ENCODE data around the gene LHX1.

DNA sequence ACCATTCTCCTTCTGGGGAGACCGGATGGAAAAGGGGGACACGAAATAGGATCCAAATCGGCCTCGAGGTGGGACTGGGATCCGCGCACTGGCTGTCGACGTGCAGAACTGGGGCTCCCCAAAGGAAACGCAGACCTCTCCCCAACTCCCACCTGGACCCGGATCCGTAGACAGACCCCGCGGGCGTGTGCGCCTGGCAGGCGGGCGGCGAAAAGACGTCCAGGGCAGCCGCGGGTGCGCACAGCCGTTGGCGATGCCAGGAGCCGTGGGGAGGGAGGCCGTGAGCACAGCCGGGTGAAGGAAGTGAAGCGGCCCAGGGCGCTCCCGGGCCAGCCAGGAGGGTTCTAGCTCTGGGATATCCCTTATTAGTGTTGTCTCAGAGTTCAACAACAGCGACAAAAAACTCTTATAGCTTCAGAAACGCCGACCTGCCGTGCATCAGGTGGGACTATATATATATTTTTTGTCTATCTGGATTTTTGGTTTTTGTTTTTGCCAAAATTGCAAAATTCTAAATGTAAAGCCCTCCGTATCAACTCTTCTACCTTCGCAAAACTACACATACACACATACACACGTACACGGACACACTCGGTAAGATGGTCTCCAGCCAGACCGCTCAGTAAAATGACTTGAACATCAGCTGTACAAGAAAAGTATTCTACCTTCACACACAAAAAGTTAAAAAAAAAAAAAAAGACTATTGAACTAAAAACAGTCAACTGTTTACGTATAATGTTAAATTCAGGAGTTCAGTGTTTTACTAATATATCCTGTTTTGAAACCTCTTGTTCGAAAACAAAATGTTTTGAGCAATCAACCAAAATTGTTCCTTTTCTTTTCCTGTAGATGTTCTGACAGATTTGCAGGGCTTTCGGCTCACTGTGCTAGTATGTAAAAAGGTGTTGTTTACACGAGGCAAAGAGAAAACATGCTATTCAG is 6.2 kb downstream of the LHX1 start:
- TF ChIP-seq POLR2AphosphoS5 (IDR thresholded peaks at IDR 0.05): peak; percentile 15
- TF ChIP-seq, protein P1, sequence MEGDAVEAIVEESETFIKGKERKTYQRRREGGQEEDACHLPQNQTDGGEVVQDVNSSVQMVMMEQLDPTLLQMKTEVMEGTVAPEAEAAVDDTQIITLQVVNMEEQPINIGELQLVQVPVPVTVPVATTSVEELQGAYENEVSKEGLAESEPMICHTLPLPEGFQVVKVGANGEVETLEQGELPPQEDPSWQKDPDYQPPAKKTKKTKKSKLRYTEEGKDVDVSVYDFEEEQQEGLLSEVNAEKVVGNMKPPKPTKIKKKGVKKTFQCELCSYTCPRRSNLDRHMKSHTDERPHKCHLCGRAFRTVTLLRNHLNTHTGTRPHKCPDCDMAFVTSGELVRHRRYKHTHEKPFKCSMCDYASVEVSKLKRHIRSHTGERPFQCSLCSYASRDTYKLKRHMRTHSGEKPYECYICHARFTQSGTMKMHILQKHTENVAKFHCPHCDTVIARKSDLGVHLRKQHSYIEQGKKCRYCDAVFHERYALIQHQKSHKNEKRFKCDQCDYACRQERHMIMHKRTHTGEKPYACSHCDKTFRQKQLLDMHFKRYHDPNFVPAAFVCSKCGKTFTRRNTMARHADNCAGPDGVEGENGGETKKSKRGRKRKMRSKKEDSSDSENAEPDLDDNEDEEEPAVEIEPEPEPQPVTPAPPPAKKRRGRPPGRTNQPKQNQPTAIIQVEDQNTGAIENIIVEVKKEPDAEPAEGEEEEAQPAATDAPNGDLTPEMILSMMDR (IDR thresholded peaks at IDR 0.05): no peak
- TF ChIP-seq POLR2A (IDR thresholded peaks at IDR 0.05): no peak
